ENCODE data around the gene MEPCE. TPM values are rescaled to one million over a fixed set of nuclear protein-coding genes. Genes with fewer than 3 reads are reported as not detected.
A peak's percentile ranks its signal among the peaks of the same experiment; 100 is the strongest.

Gene MEPCE
- total and polyA plus RNA-seq, 9 of the 15 experiments (the other 6 are each of a cell fraction or from before 2014, with no cell fraction given): 10.9 to 76.3 (median 44.1) TPM

- TF ChIP-seq LEF1 (IDR thresholded peaks at IDR 0.05) (peak; percentile 12; the same call in 1 of the 2 replicates), GABPA (tag; conservative IDR thresholded peaks at IDR 0.05; ENCODE audit: low read depth) (no peak), HCFC1 (IDR thresholded peaks at IDR 0.05; ENCODE audit: low read depth, low read length) (0 out of 2 replicates have a peak, but pooled peaks have one; percentile 1), ZNF589 (CRISPR knock-in tag; IDR thresholded peaks at IDR 0.05; ENCODE audit: low read depth) (no peak), ZFX (CRISPR knock-in tag; IDR thresholded peaks at IDR 0.05) (no peak), CLOCK (CRISPR knock-in tag; IDR thresholded peaks at IDR 0.05; ENCODE audit: borderline replicate concordance) (no peak), ZNF311 (CRISPR knock-in tag; IDR thresholded peaks at IDR 0.05) (no peak), CREB1 (IDR thresholded peaks at IDR 0.05) (no peak), CREB1 (CRISPR knock-in tag; IDR thresholded peaks at IDR 0.05) (no peak), CTBP1 (IDR thresholded peaks at IDR 0.05; ENCODE audit: borderline replicate concordance) (no peak; the same call in 1 of the 2 replicates), MTA1 (IDR thresholded peaks at IDR 0.05; ENCODE audit: borderline replicate concordance) (no peak), KLF6 (CRISPR knock-in tag; IDR thresholded peaks at IDR 0.05; ENCODE audit: borderline replicate concordance) (no peak), NR4A1 (CRISPR knock-in tag; IDR thresholded peaks at IDR 0.05) (no peak), NR4A1 (tag; IDR thresholded peaks at IDR 0.05) (no peak), HMGXB4 (CRISPR knock-in tag; IDR thresholded peaks at IDR 0.05) (no peak), CBFA2T3 (IDR thresholded peaks at IDR 0.05) (0 out of 2 replicates have a peak, but pooled peaks have one; percentile 24), POLR2AphosphoS2 (IDR thresholded peaks at IDR 0.05; ENCODE audit: low read length) (peak; percentile 88), HNRNPLL (IDR thresholded peaks at IDR 0.05; ENCODE audit: low read depth, low read length, poor library complexity, severe bottlenecking) (no peak), CHD4 (IDR thresholded peaks at IDR 0.05; ENCODE audit: insufficient read depth, insufficient replicate concordance, low read depth, low read length, poor library complexity, severe bottlenecking) (no peak)
- TF ChIP-seq, protein P1, sequence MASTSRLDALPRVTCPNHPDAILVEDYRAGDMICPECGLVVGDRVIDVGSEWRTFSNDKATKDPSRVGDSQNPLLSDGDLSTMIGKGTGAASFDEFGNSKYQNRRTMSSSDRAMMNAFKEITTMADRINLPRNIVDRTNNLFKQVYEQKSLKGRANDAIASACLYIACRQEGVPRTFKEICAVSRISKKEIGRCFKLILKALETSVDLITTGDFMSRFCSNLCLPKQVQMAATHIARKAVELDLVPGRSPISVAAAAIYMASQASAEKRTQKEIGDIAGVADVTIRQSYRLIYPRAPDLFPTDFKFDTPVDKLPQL (IDR thresholded peaks at IDR 0.05; ENCODE audit: extremely low read depth, insufficient read length): no peak
- TF ChIP-seq, protein P2, sequence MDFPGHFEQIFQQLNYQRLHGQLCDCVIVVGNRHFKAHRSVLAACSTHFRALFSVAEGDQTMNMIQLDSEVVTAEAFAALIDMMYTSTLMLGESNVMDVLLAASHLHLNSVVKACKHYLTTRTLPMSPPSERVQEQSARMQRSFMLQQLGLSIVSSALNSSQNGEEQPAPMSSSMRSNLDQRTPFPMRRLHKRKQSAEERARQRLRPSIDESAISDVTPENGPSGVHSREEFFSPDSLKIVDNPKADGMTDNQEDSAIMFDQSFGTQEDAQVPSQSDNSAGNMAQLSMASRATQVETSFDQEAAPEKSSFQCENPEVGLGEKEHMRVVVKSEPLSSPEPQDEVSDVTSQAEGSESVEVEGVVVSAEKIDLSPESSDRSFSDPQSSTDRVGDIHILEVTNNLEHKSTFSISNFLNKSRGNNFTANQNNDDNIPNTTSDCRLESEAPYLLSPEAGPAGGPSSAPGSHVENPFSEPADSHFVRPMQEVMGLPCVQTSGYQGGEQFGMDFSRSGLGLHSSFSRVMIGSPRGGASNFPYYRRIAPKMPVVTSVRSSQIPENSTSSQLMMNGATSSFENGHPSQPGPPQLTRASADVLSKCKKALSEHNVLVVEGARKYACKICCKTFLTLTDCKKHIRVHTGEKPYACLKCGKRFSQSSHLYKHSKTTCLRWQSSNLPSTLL (IDR thresholded peaks at IDR 0.05): no peak
Measured at GRCh38 chr7:100433592-100434296, 4.1 kb downstream of the MEPCE start (continued).
